A549 (cell line): ENCODE measurements around the gene ZNF541. TPM values are rescaled to one million over a fixed set of nuclear protein-coding genes. Genes with fewer than 3 reads are reported as not detected.

Source experiments
- ATAC-seq, 2 experiments: fragments of 200-7000 bp in 1 of 2; fragments of >200 bp in 1 of 2; cut with Nextera tagmentation in 1 of 2; cut with Tn5 transposase in 1 of 2; 3 replicates each; pipeline versions ENCODE4 v1.8.0 to v1.9.1; 2018 to 2020; ENCODE audit warnings: mild to moderate bottlenecking in 1 of 2, moderate library complexity in 1 of 2
- CTCF ChIA-PET: fragments of 300-600 bp; sonication (Branson Sonifier 250); formaldehyde crosslinking; extraction: SDS; loops from one replicate; lab custom pipeline; 2021; ENCODE audit warnings: antibody characterized with exemption, inconsistent platforms; lab: Yijun Ruan, JAX
- POLR2A ChIA-PET: fragments of 350-600 bp; formaldehyde crosslinking; extraction: SDS; loops from one replicate; lab custom pipeline; 2021; ENCODE audit warnings: antibody characterized with exemption, inconsistent platforms; lab: Yijun Ruan, JAX
- DNase-seq, 2 experiments: peaks; one replicate each; pipeline versions ENCODE4 v3.0.0 to v3.0.0-alpha.2; 2011 to 2016; ENCODE audit warnings: low read depth in 1 of 2, low spot score in 1 of 2
- FAIRE-seq: peaks from 2 replicates; lab custom pipeline; 2011; peaks lifted over from hg19 to GRCh38; lab: Jason Lieb, UNC
- H3K27ac ChIP-seq, 2 experiments: fragments of >200 bp; sonication (Bioruptor Twin); formaldehyde crosslinking; 3 replicates each; pipeline ENCODE4 v1.5.1; 2016 to 2017
- H3K4me1 ChIP-seq: fragments of >200 bp; sonication (Bioruptor Twin); formaldehyde crosslinking; 3 replicates; pipeline ENCODE4 v1.6.1; 2016
- H3K4me2 ChIP-seq: fragments of >200 bp; sonication (Bioruptor Twin); formaldehyde crosslinking; 3 replicates; pipeline ENCODE4 v1.6.1; 2016
- H3K4me3 ChIP-seq: fragments of >200 bp; sonication (Bioruptor Twin); formaldehyde crosslinking; 3 replicates; pipeline ENCODE4 v1.5.1; 2016
- H3K9me3 ChIP-seq: fragments of >200 bp; sonication (Bioruptor Twin); formaldehyde crosslinking; 3 replicates; pipeline ENCODE4 v1.6.1; 2016
- BHLHE40 ChIP-seq: IDR thresholded peaks from 2 replicates; pipeline ENCODE4 v1.6.1; 2012; ENCODE audit warnings: low read depth, low read length, inconsistent platforms
- CBX2 ChIP-seq: fragments of 200-600 bp; sonication (generic); IDR thresholded peaks from 2 replicates; pipeline ENCODE4 v1.6.1; 2016; ENCODE audit warnings: low read depth, mild to moderate bottlenecking, borderline replicate concordance
- CEBPB ChIP-seq, 2 experiments: fragments of >200 bp in 1 of 2; sonication (Bioruptor Twin) in 1 of 2; formaldehyde crosslinking in 1 of 2; IDR thresholded peaks; 2 replicates each; pipeline ENCODE4 v1.6.1; 2012 to 2016
- EP300 ChIP-seq, 2 experiments: fragments of >200 bp; sonication (Bioruptor Twin); formaldehyde crosslinking; IDR thresholded peaks; 2 replicates in 1 of 2; 3 replicates in 1 of 2; pipeline ENCODE4 v1.6.1; 2016 to 2017
- HEYL ChIP-seq: fragments of 250-450 bp; sonication (Bioruptor Pico); IDR thresholded peaks from 2 replicates; pipeline ENCODE4 v1.8.0; 2021; ENCODE audit warnings: mild to moderate bottlenecking, moderate library complexity
- HOXB13 ChIP-seq: fragments of 250-450 bp; sonication (Bioruptor Pico); IDR thresholded peaks from 2 replicates; pipeline ENCODE4 v1.5.0; 2020; ENCODE audit warnings: low read depth, mild to moderate bottlenecking, moderate library complexity
- HOXB5 ChIP-seq: fragments of 250-450 bp; sonication (Bioruptor Pico); IDR thresholded peaks from 2 replicates; pipeline ENCODE4 v1.5.0; 2020; ENCODE audit warnings: mild to moderate bottlenecking, moderate library complexity
- JUN ChIP-seq, 2 experiments: fragments of >200 bp; sonication (Bioruptor Twin); formaldehyde crosslinking; IDR thresholded peaks; 2 replicates in 1 of 2; 3 replicates in 1 of 2; pipeline ENCODE4 v1.6.1; 2016 to 2017
- JUNB ChIP-seq: fragments of >200 bp; sonication (Bioruptor Twin); formaldehyde crosslinking; IDR thresholded peaks from 2 replicates; pipeline ENCODE4 v1.6.1; 2016
- MAFK ChIP-seq: fragments of 450-650 bp; IDR thresholded peaks from 2 replicates; pipeline ENCODE4 v1.6.1; 2014; ENCODE audit not compliant: partially characterized antibody
- MAZ ChIP-seq: fragments of 150-350 bp; IDR thresholded peaks from 2 replicates; pipeline ENCODE4 v1.6.1; 2014; ENCODE audit warnings: antibody characterized with exemption, low read depth, low read length, borderline replicate concordance
- POLR2AphosphoS2 ChIP-seq: conservative IDR thresholded peaks from 2 replicates; pipeline ENCODE4 v1.6.1; 2012; ENCODE audit warnings: low read length, improper control_type of control experiment, inconsistent platforms
- RAD21 ChIP-seq, 2 experiments: fragments of >200 bp in 1 of 2; sonication (Bioruptor Twin) in 1 of 2; formaldehyde crosslinking in 1 of 2; IDR thresholded peaks in 1 of 2; conservative IDR thresholded peaks in 1 of 2; 2 replicates in 1 of 2; 3 replicates in 1 of 2; pipeline ENCODE4 v1.6.1; 2012 to 2018; ENCODE audit warnings: inconsistent platforms in 1 of 2
- RCOR1 ChIP-seq: fragments of 150-350 bp; IDR thresholded peaks from 2 replicates; pipeline ENCODE4 v1.6.1; 2014; ENCODE audit warnings: antibody characterized with exemption, low read length, low read depth
- RFX5 ChIP-seq: fragments of 450-650 bp; IDR thresholded peaks from 2 replicates; pipeline ENCODE4 v1.7.1; 2014; ENCODE audit warnings: antibody characterized with exemption, mild to moderate bottlenecking, moderate library complexity
- SMC3 ChIP-seq: fragments of >200 bp; sonication (Bioruptor Twin); formaldehyde crosslinking; IDR thresholded peaks from 3 replicates; pipeline ENCODE4 v1.6.1; 2018; ENCODE audit warnings: inconsistent platforms
- ZC3H11A ChIP-seq: fragments of 450-650 bp; IDR thresholded peaks from 2 replicates; pipeline ENCODE4 v1.6.1; 2014; ENCODE audit warnings: antibody characterized with exemption, mild to moderate bottlenecking
- WGBS: methylation state at CpG from one replicate; pipeline ENCODE4 v1.1.6; 2017; ENCODE audit errors: missing lambda C conversion rate; 5-methylcytosine and 5-hydroxymethylcytosine counted together
- polyA plus RNA-seq, 4 experiments: library from polyadenylated mRNA; depleted of rRNA in 3 of 4; stranded (reverse); fragments of >200 nt; fragmentation: RNase III in 1 of 4; extraction: RNeasy Plus Mini Kit Qiagen cat#74134 plus additional on column Dnase treatment in 1 of 4; gene quantifications; 2 replicates in 3 of 4; 3 replicates in 1 of 4; pipeline ENCODE4 v1.2.3, GENCODE V29; 2011 to 2017
- TF ChIP-seq, protein P1 (sequence below): fragments of 450-650 bp; IDR thresholded peaks from 2 replicates; pipeline ENCODE4 v1.6.1; 2014; ENCODE audit warnings: antibody characterized with exemption
- TF ChIP-seq, protein P2 (sequence below): fragments of >200 bp; sonication (Bioruptor Twin); formaldehyde crosslinking; IDR thresholded peaks from 3 replicates; pipeline ENCODE4 v1.5.1; 2016
- TF ChIP-seq, protein P3 (sequence below): fragments of 250-450 bp; sonication (Bioruptor Pico); IDR thresholded peaks from 2 replicates; pipeline ENCODE4 v1.5.0; 2020; ENCODE audit warnings: low read depth, mild to moderate bottlenecking, moderate library complexity
- TF ChIP-seq, protein P4 (sequence below): fragments of >200 bp; sonication (Bioruptor Twin); formaldehyde crosslinking; IDR thresholded peaks from 3 replicates; pipeline ENCODE4 v1.6.1; 2016

Gene ZNF541
- polyA plus RNA-seq, 2 of the 4 experiments (the other 2 are of a cell fraction), result not detected

DNA sequence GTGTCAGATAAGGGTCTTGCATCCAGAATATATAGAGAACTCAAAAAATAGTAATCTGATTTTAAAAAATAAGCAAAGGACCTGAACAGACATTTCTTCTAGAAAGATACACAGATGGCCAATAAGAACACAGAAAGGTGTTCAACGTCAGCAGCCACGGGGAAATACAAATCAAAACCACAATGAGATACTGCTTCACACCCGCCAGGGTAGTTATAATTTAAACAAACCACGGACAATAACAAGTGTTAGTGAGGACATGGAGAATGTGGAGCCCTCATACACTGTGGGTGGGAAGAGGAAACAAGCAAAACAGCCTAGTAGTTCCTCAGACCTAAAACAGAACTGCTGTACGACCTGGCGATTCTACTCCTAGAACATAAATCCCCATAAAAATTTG, 31.4 kb downstream of the ZNF541 start:
- no peak for FAIRE-seq
- no peaks in the 10 kb centered on the region for H3K4me1 ChIP-seq
- no peak overlapping the region for H3K27ac ChIP-seq
- H3K9me3 ChIP-seq, result no peaks in the 10 kb centered on the region
- DNase-seq, result no peak
- no peak overlapping the region for H3K4me3 ChIP-seq
- ChIA-PET CTCF (no interaction called here), POLR2A (no interaction called here)
- no peak for ATAC-seq
- H3K4me2 ChIP-seq, result no peak overlapping the region
- WGBS, result 85% methylated on average over 6 of the region's 6 CpGs
- TF ChIP-seq, protein P1, sequence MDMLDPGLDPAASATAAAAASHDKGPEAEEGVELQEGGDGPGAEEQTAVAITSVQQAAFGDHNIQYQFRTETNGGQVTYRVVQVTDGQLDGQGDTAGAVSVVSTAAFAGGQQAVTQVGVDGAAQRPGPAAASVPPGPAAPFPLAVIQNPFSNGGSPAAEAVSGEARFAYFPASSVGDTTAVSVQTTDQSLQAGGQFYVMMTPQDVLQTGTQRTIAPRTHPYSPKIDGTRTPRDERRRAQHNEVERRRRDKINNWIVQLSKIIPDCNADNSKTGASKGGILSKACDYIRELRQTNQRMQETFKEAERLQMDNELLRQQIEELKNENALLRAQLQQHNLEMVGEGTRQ, result no peak
- TF ChIP-seq, protein P2, sequence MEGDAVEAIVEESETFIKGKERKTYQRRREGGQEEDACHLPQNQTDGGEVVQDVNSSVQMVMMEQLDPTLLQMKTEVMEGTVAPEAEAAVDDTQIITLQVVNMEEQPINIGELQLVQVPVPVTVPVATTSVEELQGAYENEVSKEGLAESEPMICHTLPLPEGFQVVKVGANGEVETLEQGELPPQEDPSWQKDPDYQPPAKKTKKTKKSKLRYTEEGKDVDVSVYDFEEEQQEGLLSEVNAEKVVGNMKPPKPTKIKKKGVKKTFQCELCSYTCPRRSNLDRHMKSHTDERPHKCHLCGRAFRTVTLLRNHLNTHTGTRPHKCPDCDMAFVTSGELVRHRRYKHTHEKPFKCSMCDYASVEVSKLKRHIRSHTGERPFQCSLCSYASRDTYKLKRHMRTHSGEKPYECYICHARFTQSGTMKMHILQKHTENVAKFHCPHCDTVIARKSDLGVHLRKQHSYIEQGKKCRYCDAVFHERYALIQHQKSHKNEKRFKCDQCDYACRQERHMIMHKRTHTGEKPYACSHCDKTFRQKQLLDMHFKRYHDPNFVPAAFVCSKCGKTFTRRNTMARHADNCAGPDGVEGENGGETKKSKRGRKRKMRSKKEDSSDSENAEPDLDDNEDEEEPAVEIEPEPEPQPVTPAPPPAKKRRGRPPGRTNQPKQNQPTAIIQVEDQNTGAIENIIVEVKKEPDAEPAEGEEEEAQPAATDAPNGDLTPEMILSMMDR, result no peak
- no peak for TF ChIP-seq RCOR1
- TF ChIP-seq, protein P3, sequence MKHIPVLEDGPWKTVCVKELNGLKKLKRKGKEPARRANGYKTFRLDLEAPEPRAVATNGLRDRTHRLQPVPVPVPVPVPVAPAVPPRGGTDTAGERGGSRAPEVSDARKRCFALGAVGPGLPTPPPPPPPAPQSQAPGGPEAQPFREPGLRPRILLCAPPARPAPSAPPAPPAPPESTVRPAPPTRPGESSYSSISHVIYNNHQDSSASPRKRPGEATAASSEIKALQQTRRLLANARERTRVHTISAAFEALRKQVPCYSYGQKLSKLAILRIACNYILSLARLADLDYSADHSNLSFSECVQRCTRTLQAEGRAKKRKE (CRISPR knock-in tag), result no peak
- TF ChIP-seq CBX2, result no peak
- TF ChIP-seq RFX5, result no peak
- TF ChIP-seq POLR2AphosphoS2, result no peak
- no peak for TF ChIP-seq HOXB5
- TF ChIP-seq EP300 (IDR thresholded peaks at IDR 0.05), result no peak
- TF ChIP-seq MAZ, result no peak
- TF ChIP-seq CEBPB (IDR thresholded peaks at IDR 0.05), result no peak
- TF ChIP-seq HEYL (CRISPR knock-in tag), result no peak
- TF ChIP-seq JUN (IDR thresholded peaks at IDR 0.05), result no peak
- no peak for TF ChIP-seq MAFK
- TF ChIP-seq, protein P4, sequence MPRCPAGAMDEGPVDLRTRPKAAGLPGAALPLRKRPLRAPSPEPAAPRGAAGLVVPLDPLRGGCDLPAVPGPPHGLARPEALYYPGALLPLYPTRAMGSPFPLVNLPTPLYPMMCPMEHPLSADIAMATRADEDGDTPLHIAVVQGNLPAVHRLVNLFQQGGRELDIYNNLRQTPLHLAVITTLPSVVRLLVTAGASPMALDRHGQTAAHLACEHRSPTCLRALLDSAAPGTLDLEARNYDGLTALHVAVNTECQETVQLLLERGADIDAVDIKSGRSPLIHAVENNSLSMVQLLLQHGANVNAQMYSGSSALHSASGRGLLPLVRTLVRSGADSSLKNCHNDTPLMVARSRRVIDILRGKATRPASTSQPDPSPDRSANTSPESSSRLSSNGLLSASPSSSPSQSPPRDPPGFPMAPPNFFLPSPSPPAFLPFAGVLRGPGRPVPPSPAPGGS, result no peak
- TF ChIP-seq BHLHE40, result no peak
- no peak for TF ChIP-seq HOXB13 (CRISPR knock-in tag)
- TF ChIP-seq ZC3H11A, result no peak

DNA sequence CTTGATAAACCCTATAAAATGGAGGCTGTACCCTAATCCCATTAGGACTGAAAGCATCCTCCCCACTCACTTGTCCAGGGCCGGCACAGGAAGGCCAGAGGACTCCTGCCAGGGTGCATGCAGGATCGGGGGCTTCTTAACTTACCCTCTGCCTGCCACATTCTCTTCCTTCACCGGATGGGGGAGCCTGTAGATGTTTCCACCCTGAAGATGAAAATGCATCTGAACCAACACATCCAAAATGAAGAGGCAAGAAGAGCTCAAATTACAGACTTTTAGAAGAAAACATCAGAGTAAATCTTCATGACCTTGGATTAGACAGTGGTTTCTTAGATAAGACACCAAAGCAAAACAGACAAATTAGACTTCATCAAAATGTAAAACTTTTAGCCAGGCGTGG, 32.2 kb downstream of the ZNF541 start:
- CTCF ChIA-PET, result interaction anchor here (0.6 to 3.5 kb wide), 8 partner anchors 11 to 164 kb away, joined by 3 to 11 read pairs (median 4); partner anchors contain the start of gene NAPA
- TF ChIP-seq SMC3 (peak; percentile 38; the same call in 2 of the 3 replicates), JUNB (no peak), RAD21 (conservative IDR thresholded peaks at IDR 0.05 in 1 of 2, IDR thresholded peaks at IDR 0.05 in 1 of 2) (peak in 1 of 2 experiments; percentile 56; a peak in 2 of 5 replicates)
- TF ChIP-seq, protein P2, result peak; percentile 31; the same call in 2 of the 3 replicates
- FAIRE-seq, result no peak
- H3K27ac ChIP-seq, result no peak overlapping the region
- DNase-seq, result peak; percentile 43 to 46
- H3K4me3 ChIP-seq, result no peak overlapping the region
- no peaks in the 10 kb centered on the region for H3K4me1 ChIP-seq
- H3K9me3 ChIP-seq, result no peaks in the 10 kb centered on the region
- ATAC-seq, result peak; percentile 52 to 67; a peak in 3 of 6 replicates
- 52% methylated on average over 4 of the region's 4 CpGs for WGBS
- POLR2A ChIA-PET, result interaction anchor here (0.6 kb wide), 1 partner anchor 9 kb away, joined by 3 read pairs; no protein-coding TSS in a partner anchor
- no peak overlapping the region for H3K4me2 ChIP-seq
